Ovary (tissue), 9 donors: ENCODE results near the gene BTG2. TPM values are rescaled to one million over a fixed set of nuclear protein-coding genes. Genes with fewer than 3 reads are reported as not detected.

Source experiments
- DNase-seq, 5 donors: peaks; one replicate each; pipeline ENCODE4 v3.0.0-alpha.2; 2019 to 2020
- H3K27ac ChIP-seq, 2 donors: fragments of 200-600 bp; one replicate each; pipeline versions ENCODE4 v1.5.1 to v1.8.0; 2019 to 2022
- H3K27me3 ChIP-seq: fragments of 200-600 bp; one replicate; pipeline ENCODE4 v1.8.0; 2022
- H3K36me3 ChIP-seq: fragments of 200-600 bp; sonication (generic); one replicate; pipeline ENCODE4 v1.5.1; 2019
- H3K4me1 ChIP-seq: one replicate; pipeline ENCODE4 v1.8.1; 2013; ENCODE audit warnings: mild to moderate bottlenecking, moderate library complexity; ENCODE audit not compliant: insufficient read depth
- H3K4me3 ChIP-seq: fragments of 200-600 bp; sonication (generic); one replicate; pipeline ENCODE4 v1.5.1; 2017
- H3K9me3 ChIP-seq, 2 donors: fragments of 200-600 bp in 1 of 2; sonication (generic) in 1 of 2; one replicate each; pipeline versions ENCODE4 v1.5.1 to v1.8.1; 2013 to 2019; ENCODE audit warnings: mild to moderate bottlenecking in 1 of 2, moderate library complexity in 1 of 2
- EP300 ChIP-seq: sonication (generic); formaldehyde crosslinking; IDR thresholded peaks from one replicate; pipeline ENCODE4 v1.6.1; 2017; ENCODE audit warnings: antibody characterized with exemption
- POLR2A ChIP-seq: fragments of 450-650 bp; IDR thresholded peaks from one replicate; pipeline ENCODE4 v1.6.1; 2017; ENCODE audit warnings: antibody characterized with exemption, mild to moderate bottlenecking, moderate library complexity
- WGBS, 3 donors: extraction: QIAGEN DNeasy Blood & Tissue Kit in 1 of 3; methylation state at CpG; one replicate each; pipeline versions ENCODE4 v1.1.5 to v1.1.7; 2013 to 2017; 5-methylcytosine and 5-hydroxymethylcytosine counted together
- intact Hi-C, 4 donors: fragments of 100-400 bp; cut with DNase I; formaldehyde crosslinking; loops; one replicate each; pipeline versions ENCODE4 v1.11.0 to v1.15.1; 2022 to 2023
- polyA plus RNA-seq, 2 donors: library from polyadenylated mRNA; stranded (reverse); fragments of 200-250 nt in 1 of 2; fragments of 350-450 nt in 1 of 2; fragmentation: Illumina TruSeq in 1 of 2; extraction: RNeasy Lipid Tissue Mini Kit (QIAGEN cat#74804) in 1 of 2; gene quantifications; one replicate each; pipeline ENCODE4 v1.2.3, GENCODE V29; 2013 to 2014
- total RNA-seq, 7 donors: library from RNA; depleted of rRNA in 2 of 7; stranded (reverse); fragments of >200 nt in 2 of 7; fragmentation: NEBNext Ultra II Directional in 3 of 7; extraction: Animal tissue kit (Norgen Biotek cat#: 25700) in 3 of 7; gene quantifications; one replicate each; pipeline versions ENCODE4 v1.1.0 to v1.2.4, GENCODE V29; 2016 to 2023
- TF ChIP-seq, protein P1 (sequence below), 3 donors: fragments of 450-650 bp in 2 of 3; fragments of 200-600 bp in 1 of 3; IDR thresholded peaks; one replicate each; pipeline versions ENCODE4 v1.5.1 to v1.8.0; 2016 to 2022; ENCODE audit warnings: antibody characterized with exemption in 3 of 3, mild to moderate bottlenecking in 1 of 3
- donor health status: DM: no; HTN: no; CAD: no; lungs with moderate emphysema.
- donor health status: DM: no; HTN: no; CAD: no.
- donor health status: Bipolar disorder and iron deficiency.
- donor health status: DM: yes; HTN: yes; CAD: no.
- donor health status: DM: no; HTN: no; CAD: no.
- donor health status: DM: yes; HTN: yes; CAD: no.

Gene BTG2
- total and polyA plus RNA-seq, 9 donors: 113 to 395 (median 202) TPM

DNA sequence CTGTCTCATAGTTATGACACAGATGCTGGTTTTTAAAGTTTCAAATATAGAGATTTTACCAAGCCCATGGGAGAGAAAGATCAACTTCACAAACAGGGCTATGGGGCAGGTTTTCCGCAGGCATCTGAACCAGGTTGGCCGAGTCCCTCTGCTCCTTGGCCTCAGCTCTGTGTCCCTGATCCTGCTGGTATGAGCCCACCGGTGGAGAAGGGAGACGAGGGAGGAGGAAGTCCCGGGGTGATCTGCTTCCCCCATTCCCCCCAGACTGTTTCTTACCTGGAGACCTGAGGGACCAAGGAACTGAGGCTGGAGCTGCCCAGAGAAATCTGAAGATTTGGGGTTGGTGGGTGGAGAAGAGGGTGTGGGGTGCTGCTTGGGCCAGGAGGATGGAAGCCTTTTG is 28.9 kb upstream of the BTG2 start:
- peaks cover 12% of the 10 kb centered on the region for H3K4me1 ChIP-seq
- TF ChIP-seq POLR2A (no peak), EP300 (no peak)
- TF ChIP-seq, protein P1, sequence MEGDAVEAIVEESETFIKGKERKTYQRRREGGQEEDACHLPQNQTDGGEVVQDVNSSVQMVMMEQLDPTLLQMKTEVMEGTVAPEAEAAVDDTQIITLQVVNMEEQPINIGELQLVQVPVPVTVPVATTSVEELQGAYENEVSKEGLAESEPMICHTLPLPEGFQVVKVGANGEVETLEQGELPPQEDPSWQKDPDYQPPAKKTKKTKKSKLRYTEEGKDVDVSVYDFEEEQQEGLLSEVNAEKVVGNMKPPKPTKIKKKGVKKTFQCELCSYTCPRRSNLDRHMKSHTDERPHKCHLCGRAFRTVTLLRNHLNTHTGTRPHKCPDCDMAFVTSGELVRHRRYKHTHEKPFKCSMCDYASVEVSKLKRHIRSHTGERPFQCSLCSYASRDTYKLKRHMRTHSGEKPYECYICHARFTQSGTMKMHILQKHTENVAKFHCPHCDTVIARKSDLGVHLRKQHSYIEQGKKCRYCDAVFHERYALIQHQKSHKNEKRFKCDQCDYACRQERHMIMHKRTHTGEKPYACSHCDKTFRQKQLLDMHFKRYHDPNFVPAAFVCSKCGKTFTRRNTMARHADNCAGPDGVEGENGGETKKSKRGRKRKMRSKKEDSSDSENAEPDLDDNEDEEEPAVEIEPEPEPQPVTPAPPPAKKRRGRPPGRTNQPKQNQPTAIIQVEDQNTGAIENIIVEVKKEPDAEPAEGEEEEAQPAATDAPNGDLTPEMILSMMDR (IDR thresholded peaks at IDR 0.05): no peak
- H3K27ac ChIP-seq: peak overlapping the region; percentile 46 to 97
- no peaks in the 10 kb centered on the region for H3K9me3 ChIP-seq
- H3K27me3 ChIP-seq: no peaks in the 10 kb centered on the region
- WGBS, 3 donors: 89 to 90% (median 90%) methylated on average over 5 of the region's 5 CpGs
- no peak overlapping the region for H3K4me3 ChIP-seq
- peak in 1 of 5 donors; percentile 30 for DNase-seq
- no peaks in the 10 kb centered on the region for H3K36me3 ChIP-seq
- intact Hi-C loops: loop anchor here in 3 of 4 donors (10.0 kb wide), 2 partner anchors 168 to 418 kb away; no protein-coding TSS in a partner anchor

DNA sequence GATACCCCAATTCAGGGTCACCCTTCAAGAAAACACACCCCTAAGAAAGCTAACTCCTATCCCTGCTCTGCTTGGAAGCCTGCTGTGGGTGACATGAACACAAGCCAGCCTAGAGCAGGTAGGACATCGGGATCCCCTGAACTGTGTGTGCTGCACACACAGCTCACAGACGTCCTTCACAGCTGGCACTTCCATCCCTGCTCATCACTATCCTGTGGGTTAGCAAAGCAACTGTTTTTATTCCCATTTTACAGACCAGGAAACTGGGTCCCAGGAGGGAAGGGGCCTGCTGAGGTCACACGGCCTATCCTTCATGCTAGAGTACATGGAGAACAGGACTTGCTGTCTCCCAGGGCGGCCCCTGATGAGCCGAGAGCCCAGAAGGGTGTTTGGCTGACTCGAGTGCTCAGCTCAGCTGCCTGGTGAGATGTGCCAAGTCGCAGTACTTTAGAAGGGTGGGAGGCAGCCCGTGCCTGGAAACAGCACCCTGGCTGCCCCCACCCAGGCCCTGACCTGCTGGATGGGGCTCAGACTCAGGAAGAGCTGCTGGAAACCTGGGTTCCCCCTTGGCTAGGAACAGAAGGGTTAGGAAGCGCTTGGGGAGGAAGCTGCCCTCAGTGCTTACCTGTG is 28.3 kb upstream of the BTG2 start:
- TF ChIP-seq POLR2A: no peak
- TF ChIP-seq, protein P1 (IDR thresholded peaks at IDR 0.05): no peak
- TF ChIP-seq EP300: no peak
- Histone ChIP-seq H3K9me3 (no peaks in the 10 kb centered on the region), H3K4me1 (peaks cover 12% of the 10 kb centered on the region), H3K27me3 (no peaks in the 10 kb centered on the region), H3K4me3 (no peak overlapping the region), H3K27ac (peak overlapping the region; percentile 46 to 97), H3K36me3 (no peaks in the 10 kb centered on the region)
- DNase-seq: peak; percentile 57 to 77 (median 61)
- intact Hi-C loops: loop anchor here in 3 of 4 donors (10.0 kb wide), 2 partner anchors 168 to 418 kb away; no protein-coding TSS in a partner anchor
- WGBS, 3 donors: 58 to 66% (median 60%) methylated on average over 9 of the region's 9 CpGs

DNA sequence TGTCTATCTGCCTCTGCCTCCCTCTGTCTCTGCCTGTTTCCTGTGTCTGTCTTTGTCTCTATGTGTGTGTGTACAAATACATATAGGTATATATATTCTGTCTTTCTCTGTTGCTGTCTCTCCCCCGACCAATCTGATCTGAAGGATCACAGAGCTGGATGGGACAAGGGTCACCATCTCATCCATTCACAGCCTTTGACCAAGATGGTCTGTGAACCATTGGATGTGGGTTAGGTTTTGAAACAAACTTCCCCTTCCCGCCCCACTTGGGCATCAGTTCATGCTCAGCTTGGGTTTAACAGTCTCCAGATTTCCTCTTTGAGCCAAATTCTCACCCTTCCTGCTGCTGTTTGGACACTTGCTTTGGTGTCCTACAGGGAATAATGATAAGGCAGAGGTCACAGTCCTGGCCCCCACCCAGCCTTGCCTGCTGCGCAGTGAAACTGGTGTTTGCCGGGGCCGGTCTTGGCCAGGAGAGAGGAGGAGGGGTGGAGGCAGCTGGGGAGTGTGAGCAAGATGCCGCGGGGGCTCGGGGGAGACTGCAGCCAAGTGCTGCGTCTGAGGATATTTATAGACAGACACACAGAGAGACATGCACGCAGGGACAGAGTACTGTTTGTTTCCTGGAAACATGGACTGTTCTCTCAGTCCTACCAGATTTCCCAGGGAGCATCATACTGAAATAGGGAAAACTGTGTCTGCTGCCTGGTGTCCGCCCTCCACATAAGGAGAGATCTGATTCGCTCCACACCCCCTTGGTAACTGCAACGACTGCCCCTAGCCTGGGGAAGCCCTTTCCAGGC is 27.0 kb upstream of the BTG2 start:
- Histone ChIP-seq H3K9me3 (no peaks in the 10 kb centered on the region), H3K27ac (peak overlapping the region; percentile 46 to 97), H3K4me3 (no peak overlapping the region), H3K27me3 (no peaks in the 10 kb centered on the region), H3K4me1 (peaks cover 12% of the 10 kb centered on the region), H3K36me3 (no peaks in the 10 kb centered on the region)
- TF ChIP-seq, protein P1 (IDR thresholded peaks at IDR 0.05): peak in 2 of 3 donors; percentile 5 to 11
- TF ChIP-seq POLR2A (peak; percentile 62), EP300 (peak; percentile 94)
- 3 to 6% (median 5%) methylated on average over 13 of the region's 13 CpGs for WGBS, 3 donors
- intact Hi-C loops: loop anchor here in 3 of 4 donors (10.0 kb wide), 2 partner anchors 167 to 417 kb away; no protein-coding TSS in a partner anchor
- peak; percentile 95 to 98 (median 98) for DNase-seq

DNA sequence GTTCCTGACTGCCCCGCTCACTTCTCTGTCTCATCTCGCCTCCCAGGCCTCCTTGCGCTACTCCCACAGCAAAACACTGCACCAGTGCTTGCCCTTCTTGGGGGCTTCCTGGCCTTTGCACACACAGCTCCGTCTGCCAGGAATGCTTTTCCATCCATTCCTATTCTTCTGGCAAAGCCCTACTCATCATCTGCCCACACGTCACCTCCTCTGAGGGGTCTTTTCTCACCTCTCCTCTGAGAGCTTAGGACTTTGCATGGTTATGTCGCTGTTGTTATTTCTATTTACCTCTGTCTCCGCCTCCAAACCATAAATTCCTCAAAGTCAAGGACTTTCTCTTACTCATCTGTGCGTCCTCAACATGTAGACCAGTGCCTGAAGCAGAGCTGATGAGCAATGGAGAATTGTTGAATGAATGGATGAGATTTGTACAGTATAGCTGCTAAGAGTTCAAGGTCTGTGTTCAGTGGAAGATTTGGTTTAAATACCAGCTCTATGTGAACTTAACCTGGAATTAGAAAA is 26.4 kb upstream of the BTG2 start:
- Histone ChIP-seq H3K4me1 (peaks cover 9% of the 10 kb centered on the region), H3K9me3 (no peaks in the 10 kb centered on the region), H3K27ac (peak overlapping the region; percentile 42 to 97), H3K4me3 (no peak overlapping the region), H3K27me3 (no peaks in the 10 kb centered on the region), H3K36me3 (no peaks in the 10 kb centered on the region)
- peak; percentile 28 for TF ChIP-seq POLR2A
- TF ChIP-seq, protein P1 (IDR thresholded peaks at IDR 0.05): no peak
- 13 to 23% (median 14%) methylated on average over 8 of the region's 8 CpGs for WGBS, 3 donors
- no peak for DNase-seq
- intact Hi-C loops: loop anchor here in 3 of 4 donors (10.0 kb wide), 2 partner anchors 166 to 416 kb away; no protein-coding TSS in a partner anchor
